Cortex of kidney (tissue), 1 donor: ENCODE results near the gene SND1.

ENCODE experiments used
- DNase-seq: peaks from one replicate; lab custom pipeline; 2025; lab: John Stamatoyannopoulos, UW

Gene SND1

DNA sequence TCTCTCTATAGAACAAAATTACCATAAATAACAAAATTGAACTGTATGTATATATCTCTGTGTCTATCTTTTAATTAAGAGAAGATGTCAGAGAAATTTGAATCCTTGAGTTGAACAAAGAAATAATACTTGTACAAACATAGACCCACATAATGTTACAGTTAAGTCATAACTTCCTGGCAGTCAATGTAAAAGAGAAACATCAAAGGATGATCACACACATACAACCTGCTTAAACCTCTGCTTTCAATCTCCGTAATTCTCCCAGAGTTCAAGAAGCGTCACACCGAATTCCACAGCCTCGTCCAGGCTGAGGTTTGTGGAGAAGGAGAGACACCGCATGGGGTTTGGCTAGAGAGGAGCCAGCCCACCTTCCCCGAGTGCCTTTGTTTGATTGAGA lies 419.4 kb downstream of the SND1 start:
- no peak for DNase-seq

- DNase-seq, result no peak
Observed at GRCh38 chr7:128071801-128072200, 419.8 kb downstream of the SND1 start.

DNA sequence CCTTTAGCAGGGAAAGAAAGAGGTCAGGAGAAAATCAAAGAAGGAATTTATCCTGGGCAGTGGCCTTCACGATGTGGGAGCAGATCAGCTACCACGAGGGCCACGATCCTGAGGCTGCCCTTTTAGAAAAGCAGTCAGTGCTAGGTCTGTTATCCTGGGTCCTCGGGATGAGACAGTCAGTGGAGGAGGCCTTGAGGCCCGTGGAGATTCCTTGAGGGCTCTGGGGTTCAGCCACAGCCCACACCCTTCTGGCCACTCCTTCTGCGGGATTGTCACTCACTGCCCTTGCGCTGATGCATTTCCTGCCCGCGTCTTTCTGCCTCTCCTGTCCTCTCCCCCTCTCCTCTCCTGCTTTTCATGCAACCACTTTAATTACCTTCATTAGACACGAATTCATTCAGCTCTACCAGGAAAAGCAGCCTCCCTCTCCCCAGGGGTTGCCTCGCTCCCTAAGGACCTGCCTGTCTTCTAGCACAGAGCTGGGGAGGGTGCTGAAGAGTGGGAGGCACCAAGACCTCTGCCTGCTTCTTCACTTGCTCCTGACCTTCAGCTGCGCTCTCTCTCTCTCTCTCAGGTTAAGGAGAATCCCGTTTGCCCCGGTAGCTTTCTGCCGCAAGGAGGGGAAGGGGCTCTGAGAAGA lies 421.8 kb downstream of the SND1 start:
- no peak for DNase-seq

- DNase-seq, result no peak
Observed at GRCh38 chr7:128074336-128074735, 422.3 kb downstream of the SND1 start.

- no peak for DNase-seq
Observed at GRCh38 chr7:128074736-128075135, 422.7 kb downstream of the SND1 start.

DNA sequence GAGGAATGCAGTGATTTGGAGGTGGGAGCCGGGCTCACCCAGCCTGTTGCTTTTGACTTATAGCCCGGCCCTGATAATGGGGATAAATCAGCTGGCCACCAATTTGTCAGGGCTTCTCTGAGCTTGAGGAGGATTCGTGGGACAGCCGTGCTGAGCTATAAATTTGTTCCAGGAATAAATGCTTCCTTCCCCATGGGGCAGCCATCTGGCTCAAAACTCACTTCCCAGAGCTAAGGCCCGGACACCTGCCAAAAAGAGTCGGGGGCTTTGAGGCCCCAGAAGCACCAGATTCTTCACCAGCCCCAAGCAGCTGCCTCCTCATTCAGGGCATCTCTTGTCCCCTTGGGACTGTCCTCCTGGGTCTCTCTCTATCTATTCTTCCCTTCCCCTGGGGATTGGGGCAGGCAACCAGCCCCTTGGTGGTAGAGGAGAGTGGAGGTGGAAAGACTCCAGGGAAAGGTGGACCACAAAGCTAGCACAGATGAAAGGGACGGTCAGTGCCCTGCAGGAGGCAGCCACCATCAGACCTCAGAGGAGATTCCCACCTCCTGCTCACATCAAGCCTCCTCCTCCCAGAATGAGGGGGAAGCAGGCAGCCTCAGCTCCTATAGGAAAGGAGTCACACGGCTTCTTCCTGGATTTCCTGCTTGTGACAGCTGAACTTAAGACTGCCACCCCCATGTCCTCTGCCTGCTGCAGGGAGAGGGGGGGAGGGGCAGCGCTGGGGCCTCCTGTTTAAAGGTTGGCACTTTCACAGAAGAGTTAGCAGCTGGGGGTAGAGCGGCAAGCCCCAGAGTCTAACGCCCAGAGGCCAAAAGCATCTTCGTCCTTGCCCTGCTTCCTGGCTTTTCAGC lies 423.5 kb downstream of the SND1 start:
- no peak for DNase-seq

- no peak for DNase-seq
Observed at GRCh38 chr7:128076196-128076795, 424.3 kb downstream of the SND1 start.

GRCh38 chr7:128076796-128077271 lies 424.8 kb downstream of the SND1 start:
- DNase-seq, result no peak

DNA sequence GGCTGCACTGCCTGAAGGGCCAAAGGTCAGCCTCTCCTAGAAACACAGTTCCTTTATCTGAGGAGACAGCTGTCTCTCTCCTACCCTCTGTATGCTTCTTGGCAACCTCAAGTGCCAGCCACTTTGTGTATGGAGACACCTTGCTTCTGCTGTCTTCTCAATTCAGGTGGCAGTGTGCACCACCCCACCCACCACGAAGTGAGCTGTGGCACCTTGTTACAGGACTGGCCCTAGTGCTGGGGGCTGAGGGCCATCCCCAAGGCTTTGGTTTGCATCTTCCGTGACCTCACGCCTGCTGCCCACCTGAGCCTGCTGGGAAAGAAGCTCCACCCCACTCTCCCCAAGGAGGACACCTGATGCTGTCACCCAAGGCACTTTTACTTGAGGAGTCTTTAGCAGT lies 426.3 kb downstream of the SND1 start:
- DNase-seq, result no peak

- no peak for DNase-seq
Observed at GRCh38 chr7:128080169-128080568, 428.2 kb downstream of the SND1 start.

DNA sequence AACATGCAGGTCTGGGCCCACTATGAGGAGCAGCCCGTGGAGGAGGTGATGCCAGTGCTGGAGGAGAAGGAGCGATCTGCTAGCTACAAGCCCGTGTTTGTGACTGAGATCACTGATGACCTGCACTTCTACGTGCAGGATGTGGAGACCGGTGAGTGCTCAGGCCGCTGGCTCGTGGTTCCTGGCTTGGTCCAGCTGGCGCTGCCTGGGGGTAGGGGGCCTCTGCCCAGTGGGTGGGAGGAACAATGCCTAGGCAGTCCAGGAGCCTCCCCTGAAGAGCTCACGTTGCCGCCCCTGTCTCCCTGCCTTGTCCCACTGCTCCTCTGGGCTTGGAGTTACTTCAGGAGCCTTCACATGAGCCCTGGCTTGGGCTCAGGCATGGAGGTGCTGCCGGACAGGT lies 429.4 kb downstream of the SND1 start:
- no peak for DNase-seq

DNA sequence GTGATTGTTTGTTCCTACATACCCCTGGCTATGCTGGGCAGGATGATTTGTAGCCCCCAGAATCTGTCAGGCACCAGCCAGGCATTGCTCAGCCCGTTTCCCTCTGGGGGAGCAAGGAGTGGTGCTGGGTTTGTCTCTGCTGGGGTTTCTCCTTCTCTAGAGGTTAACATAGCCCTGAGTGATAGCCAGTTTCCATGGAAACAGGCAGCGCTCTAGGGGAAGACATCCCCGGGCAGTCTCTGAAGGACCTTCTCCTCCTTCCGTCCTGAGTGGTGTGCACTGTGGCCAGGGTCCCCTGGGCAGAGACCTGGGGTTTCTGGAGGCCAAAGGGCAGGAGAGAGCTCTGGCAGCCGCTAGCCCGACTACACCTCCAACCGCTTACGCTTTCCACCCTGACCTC lies 429.8 kb downstream of the SND1 start:
- no peak for DNase-seq

- DNase-seq, result no peak
Observed at GRCh38 chr7:128082431-128082830, 430.4 kb downstream of the SND1 start.

GRCh38 chr7:128084896-128085608 lies 433.1 kb downstream of the SND1 start:
- no peak for DNase-seq

GRCh38 chr7:128090492-128090891 lies 438.5 kb downstream of the SND1 start:
- no peak for DNase-seq

GRCh38 chr7:128091106-128091505 lies 439.1 kb downstream of the SND1 start:
- DNase-seq, result no peak

- no peak for DNase-seq
Observed at GRCh38 chr7:128092221-128092620, 440.2 kb downstream of the SND1 start.

DNA sequence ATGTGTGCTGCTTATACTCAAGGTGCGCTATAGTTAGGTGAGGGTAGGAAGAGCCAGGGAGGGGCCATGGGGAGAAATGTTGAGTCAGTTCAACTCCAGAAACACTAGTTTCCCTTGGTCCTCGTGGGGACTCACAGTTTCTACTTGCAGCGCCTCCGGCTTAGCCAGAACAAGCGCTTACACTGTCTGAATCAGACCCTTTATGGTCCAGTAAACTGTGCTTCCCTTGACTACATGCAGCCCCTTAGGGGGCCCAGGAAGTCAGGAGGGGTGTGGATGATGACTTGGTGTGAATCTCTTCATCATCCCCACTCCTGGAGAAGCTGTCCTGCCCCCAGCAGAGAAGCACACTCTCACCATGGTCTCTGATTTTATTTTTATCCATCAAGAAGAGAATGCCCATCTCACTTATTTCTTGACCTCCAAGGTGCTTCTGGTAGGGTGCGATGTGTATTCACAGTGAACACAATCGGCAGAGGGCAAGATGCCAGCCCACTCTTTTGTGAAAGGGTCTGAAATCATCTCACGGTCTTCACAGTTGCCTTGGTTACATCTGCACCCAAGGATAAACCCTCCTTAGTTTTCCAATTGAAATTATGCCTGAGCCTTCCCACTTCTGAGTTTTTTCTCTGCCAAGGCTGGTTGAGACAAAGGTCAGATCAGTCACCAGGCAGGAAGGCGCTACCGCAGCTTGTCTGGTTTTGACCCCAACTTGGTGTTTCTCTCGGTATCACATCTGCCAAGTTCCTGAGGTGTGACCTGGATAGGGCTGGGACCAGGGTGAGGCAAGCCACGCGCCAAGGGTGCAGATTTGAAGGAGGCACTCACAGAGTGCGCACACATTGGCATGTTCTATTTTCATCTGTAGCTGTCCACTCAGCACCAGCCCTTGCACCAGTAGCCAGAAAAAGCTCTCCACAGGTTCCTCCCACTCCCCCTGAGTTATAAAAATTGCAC lies 441.9 kb downstream of the SND1 start:
- no peak for DNase-seq

GRCh38 chr7:128094686-128095085 lies 442.7 kb downstream of the SND1 start:
- no peak for DNase-seq

DNA sequence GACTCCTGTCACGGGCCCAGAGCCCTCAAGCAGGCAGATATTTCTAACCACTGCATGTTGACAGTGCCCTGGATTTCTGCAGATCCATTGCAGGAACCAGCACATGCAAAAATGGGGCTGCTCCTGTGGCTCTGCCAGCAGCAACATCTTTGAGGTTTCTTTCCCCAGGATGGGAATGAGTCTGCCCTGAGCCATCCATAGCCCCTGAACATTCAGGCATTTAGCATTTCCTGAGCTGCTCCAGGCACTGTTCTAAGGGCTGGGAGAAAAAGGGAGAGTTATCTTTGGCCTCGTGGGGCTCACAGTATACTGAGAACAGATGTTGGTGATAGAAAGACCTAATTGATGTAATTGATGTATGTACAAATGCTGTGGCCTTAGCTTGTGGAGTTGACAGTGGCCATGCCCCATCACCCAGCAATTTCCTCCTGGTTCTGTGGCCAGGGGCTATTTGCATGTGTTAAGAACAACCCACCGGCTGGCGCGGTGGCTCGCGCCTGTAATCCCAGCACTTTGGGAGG lies 445.3 kb downstream of the SND1 start:
- DNase-seq, result no peak

DNA sequence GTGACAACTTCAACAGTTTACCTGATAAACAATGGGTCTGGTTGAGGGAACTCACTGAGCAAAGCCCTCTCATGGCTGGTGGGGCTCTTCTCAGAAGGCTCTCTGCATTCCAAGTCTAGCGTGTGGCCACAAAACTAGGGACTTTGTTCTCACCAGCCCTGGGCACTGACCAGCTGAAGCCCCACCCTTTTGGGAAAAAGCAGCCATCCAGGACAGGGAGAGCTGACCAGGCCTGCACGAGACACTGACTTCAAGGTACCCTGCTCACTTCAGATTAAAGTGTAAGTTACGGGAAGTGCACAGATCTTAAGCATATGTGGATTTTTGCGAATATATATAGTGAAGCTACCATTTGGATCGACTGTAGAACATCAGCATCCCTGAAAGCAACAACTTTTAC lies 446.6 kb downstream of the SND1 start:
- DNase-seq, result no peak
